GM12875 (cell line): ENCODE measurements around the gene ATP13A5.

ENCODE experiments used
- H3K4me3 ChIP-seq: one replicate; pipeline ENCODE4 v1.5.1; 2011; ENCODE audit warnings: low read depth, low read length, control low read depth
- CTCF ChIP-seq: IDR thresholded peaks from 2 replicates; pipeline ENCODE4 v1.5.1; 2011; ENCODE audit warnings: low read depth, mild to moderate bottlenecking, control low read depth, inconsistent platforms, low read length, moderate library complexity, borderline replicate concordance; ENCODE audit not compliant: insufficient read depth

Gene ATP13A5

GRCh38 chr3:193269343-193270028, 109.1 kb downstream of the ATP13A5 start:
- no peak for TF ChIP-seq CTCF
- no peak overlapping the region for H3K4me3 ChIP-seq

- no peak overlapping the region for H3K4me3 ChIP-seq
- no peak for TF ChIP-seq CTCF
Observed at GRCh38 chr3:193262707-193263106, 115.8 kb downstream of the ATP13A5 start.

DNA sequence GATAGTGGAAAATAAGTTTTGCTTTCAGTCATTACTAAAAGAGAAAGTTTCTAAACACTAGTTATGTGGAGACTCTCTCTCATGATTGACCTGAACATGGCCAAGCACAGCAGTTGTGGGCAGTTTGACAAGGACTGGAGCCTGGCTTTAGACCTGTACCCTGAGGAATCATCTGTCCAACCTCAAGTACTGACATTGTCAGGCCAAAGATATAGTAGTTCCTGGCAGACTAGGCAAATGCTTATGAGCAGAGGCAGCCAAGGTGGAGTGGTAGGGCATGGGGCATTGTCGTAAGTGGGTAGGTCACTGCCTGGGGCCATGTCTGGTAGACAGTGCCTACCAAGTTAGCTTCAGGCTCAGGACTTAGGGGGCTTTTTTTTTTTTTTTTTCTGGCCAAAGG, 116.6 kb downstream of the ATP13A5 start:
- no peak for TF ChIP-seq CTCF
- H3K4me3 ChIP-seq: no peak overlapping the region

DNA sequence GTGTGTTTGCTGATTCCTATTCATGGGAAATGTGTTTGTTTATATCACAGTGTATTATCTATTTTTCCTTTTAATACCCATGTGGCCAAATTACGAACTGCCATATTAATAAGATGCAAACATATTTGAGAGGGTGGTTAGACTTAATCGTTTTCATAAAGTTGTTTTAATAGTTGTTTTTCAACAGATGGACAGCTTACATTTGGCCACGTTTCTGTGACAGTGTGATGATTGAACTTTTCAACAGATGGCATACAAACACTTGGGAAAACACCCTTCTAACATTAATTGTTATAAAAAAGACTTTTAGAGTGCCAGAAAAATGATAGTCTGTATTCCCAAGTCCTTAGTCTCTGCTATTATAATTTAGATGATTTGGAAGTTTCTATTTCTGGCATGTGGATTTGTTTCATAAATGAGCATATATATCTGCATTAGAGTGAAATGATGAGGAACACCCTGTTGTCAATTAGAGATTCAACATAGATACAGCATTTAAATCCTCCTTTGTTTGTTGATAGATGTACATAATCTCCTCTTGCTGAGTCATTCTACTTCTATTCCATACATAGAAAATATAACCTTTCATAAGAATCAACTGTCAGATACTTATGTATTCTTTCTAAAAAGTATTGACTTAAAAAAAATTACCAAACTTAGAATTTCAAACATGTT, 124.4 kb downstream of the ATP13A5 start:
- H3K4me3 ChIP-seq: no peak overlapping the region
- TF ChIP-seq CTCF: no peak

DNA sequence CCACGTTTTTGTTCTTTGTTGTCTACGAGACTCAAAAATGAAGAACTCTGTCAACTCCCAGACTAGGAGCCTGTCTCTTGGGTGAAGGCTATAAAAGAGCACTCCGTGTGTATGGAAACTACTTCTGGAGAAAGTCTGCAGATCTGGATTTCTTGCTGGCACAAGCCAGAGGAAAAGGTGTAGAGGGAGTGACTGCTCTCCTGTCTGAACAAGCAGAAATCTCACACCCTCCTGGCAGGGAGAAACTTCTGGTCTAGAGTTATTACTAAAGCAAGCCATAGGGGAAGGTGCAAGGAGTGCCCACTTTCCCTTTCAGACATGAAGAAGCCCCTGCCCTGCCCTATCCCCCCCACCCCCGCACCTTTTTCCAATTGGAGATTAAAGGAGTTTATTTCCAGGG, 128.1 kb downstream of the ATP13A5 start:
- H3K4me3 ChIP-seq: no peak overlapping the region
- no peak for TF ChIP-seq CTCF

- no peak overlapping the region for H3K4me3 ChIP-seq
- no peak for TF ChIP-seq CTCF
Observed at GRCh38 chr3:193248848-193249468, 129.6 kb downstream of the ATP13A5 start.
